Ectodermal cell (in vitro differentiated cells): Measurements from ENCODE around the gene OPA1. TPM values are rescaled to one million over a fixed set of nuclear protein-coding genes. Genes with fewer than 3 reads are reported as not detected.
A peak's percentile ranks its signal among the peaks of the same experiment; 100 is the strongest.

ENCODE experiments used
- H3K27ac ChIP-seq: 2 replicates; pipeline ENCODE4 v1.7.0; 2013; ENCODE audit warnings: mild to moderate bottlenecking, low read depth, low read length; ENCODE audit not compliant: insufficient read depth, poor library complexity, severe bottlenecking
- H3K27me3 ChIP-seq: 2 replicates; pipeline ENCODE4 v1.7.0; 2013; ENCODE audit warnings: mild to moderate bottlenecking, low read length; ENCODE audit not compliant: insufficient read depth, control insufficient read depth, poor library complexity, severe bottlenecking
- H3K36me3 ChIP-seq: one replicate; pipeline ENCODE4 v1.7.0; 2013; ENCODE audit warnings: low read length; ENCODE audit not compliant: control insufficient read depth, insufficient read depth
- H3K4me1 ChIP-seq: one replicate; pipeline ENCODE4 v1.7.0; 2013; ENCODE audit warnings: low read length; ENCODE audit not compliant: control insufficient read depth, insufficient read depth
- H3K4me3 ChIP-seq: 2 replicates; pipeline ENCODE4 v1.7.0; 2013; ENCODE audit warnings: low read depth, low read length, control low read depth; ENCODE audit not compliant: insufficient read depth
- H3K9me3 ChIP-seq: 2 replicates; pipeline ENCODE4 v1.7.0; 2013; ENCODE audit warnings: mild to moderate bottlenecking, low read length, moderate library complexity; ENCODE audit not compliant: control insufficient read depth
- WGBS, 2 experiments: methylation state at CpG; one replicate each; pipeline ENCODE4 v1.1.7; 2013; ENCODE audit warnings: missing lambda C conversion rate in 2 of 2; 5-methylcytosine and 5-hydroxymethylcytosine counted together
- polyA plus RNA-seq, 4 experiments: library from polyadenylated mRNA; stranded (reverse); fragments of 50-300 nt; gene quantifications; one replicate each; pipeline ENCODE4 v1.2.3, GENCODE V29; 2013

The OPA1 gene, protein sequence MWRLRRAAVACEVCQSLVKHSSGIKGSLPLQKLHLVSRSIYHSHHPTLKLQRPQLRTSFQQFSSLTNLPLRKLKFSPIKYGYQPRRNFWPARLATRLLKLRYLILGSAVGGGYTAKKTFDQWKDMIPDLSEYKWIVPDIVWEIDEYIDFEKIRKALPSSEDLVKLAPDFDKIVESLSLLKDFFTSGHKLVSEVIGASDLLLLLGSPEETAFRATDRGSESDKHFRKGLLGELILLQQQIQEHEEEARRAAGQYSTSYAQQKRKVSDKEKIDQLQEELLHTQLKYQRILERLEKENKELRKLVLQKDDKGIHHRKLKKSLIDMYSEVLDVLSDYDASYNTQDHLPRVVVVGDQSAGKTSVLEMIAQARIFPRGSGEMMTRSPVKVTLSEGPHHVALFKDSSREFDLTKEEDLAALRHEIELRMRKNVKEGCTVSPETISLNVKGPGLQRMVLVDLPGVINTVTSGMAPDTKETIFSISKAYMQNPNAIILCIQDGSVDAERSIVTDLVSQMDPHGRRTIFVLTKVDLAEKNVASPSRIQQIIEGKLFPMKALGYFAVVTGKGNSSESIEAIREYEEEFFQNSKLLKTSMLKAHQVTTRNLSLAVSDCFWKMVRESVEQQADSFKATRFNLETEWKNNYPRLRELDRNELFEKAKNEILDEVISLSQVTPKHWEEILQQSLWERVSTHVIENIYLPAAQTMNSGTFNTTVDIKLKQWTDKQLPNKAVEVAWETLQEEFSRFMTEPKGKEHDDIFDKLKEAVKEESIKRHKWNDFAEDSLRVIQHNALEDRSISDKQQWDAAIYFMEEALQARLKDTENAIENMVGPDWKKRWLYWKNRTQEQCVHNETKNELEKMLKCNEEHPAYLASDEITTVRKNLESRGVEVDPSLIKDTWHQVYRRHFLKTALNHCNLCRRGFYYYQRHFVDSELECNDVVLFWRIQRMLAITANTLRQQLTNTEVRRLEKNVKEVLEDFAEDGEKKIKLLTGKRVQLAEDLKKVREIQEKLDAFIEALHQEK
- polyA plus RNA-seq (2013, experiment 1 of 4), result 63.3 TPM
- polyA plus RNA-seq (2013, experiment 2 of 4), result 59.0 TPM
- polyA plus RNA-seq (2013, experiment 3 of 4), result 52.2 TPM
- 53.4 TPM for polyA plus RNA-seq (2013, experiment 4 of 4)

DNA sequence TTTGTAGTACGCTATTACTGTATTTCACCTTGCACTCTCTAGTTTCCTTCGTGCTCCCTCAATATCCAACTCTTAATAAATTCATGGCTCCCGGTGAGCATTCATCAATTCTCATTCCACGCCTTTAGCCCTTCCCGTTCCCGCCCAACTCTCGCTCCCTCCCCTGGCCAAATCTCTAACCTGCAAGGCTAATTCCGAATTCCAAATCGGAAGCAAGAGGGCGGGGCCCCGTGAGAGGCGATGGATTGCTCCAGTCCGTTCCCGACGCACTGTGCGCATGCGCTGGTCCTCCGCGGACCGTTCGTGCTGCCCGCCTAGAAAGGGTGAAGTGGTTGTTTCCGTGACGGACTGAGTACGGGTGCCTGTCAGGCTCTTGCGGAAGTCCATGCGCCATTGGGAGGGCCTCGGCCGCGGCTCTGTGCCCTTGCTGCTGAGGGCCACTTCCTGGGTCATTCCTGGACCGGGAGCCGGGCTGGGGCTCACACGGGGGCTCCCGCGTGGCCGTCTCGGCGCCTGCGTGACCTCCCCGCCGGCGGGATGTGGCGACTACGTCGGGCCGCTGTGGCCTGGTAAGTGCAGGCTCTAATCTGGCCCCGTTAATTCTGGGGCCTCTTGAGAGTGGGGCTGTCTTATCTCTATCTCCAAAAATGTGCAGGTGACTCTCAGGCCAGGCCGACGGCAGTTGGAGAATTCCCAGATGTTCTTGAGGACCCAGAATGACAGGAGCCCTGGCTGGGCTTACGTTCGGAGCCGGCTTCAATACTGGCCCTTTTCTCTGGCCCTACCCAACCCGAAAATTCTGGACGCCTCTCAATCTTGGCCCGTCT, at the start of gene OPA1:
Gene OPA1 (plus strand): TSS at position 368 of the 827 bp plus-strand sequence. CDS start 170 bp downstream, at position 538.
- Histone ChIP-seq H3K9me3 (no peaks in the 10 kb centered on the region), H3K27ac (peak within 1 kb of the TSS; percentile 79), H3K4me1 (peaks cover 5% of the 10 kb centered on the region), H3K36me3 (no peaks in the 10 kb centered on the region), H3K4me3 (peak within 1 kb of the TSS; percentile 96), H3K27me3 (no peaks in the 10 kb centered on the region)
- WGBS, 2 experiments, result 2 to 3% methylated on average over 55 of the region's 55 CpGs

- Histone ChIP-seq H3K4me1 (peaks cover 4% of the 10 kb centered on the region), H3K27me3 (no peaks in the 10 kb centered on the region), H3K36me3 (no peaks in the 10 kb centered on the region), H3K27ac (no peak overlapping the region), H3K9me3 (no peaks in the 10 kb centered on the region), H3K4me3 (no peak overlapping the region)
- WGBS, 2 experiments, result 93 to 100% methylated on average over 1 of the region's 1 CpG
Observed at GRCh38 chr3:193544289-193544688, 48.7 kb upstream of the OPA1 start.

DNA sequence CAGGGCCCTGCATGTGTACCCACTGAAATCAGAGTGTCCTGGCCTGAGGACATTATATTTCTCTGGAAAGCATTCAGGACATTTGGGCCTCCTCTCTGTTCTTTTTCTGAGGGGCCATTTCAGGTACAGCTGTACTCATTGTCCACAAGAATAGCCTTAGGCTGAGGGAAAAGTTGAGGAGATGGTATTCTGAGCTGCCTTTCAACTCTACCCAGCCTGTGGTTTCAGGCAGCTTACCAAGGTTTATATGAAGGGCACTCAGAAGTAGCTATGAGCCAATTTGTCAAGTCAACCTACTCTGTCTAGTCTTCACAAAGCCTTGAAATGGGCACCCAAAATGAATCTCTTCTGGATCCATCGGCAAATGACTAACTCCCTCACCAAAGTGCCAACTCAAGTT, 47.7 kb upstream of the OPA1 start:
- no peaks in the 10 kb centered on the region for H3K36me3 ChIP-seq
- no peak overlapping the region for H3K27ac ChIP-seq
- no peaks in the 10 kb centered on the region for H3K9me3 ChIP-seq
- 95 to 97% methylated on average over 1 of the region's 1 CpG for WGBS, 2 experiments
- H3K4me1 ChIP-seq, result peaks cover 4% of the 10 kb centered on the region
- no peaks in the 10 kb centered on the region for H3K27me3 ChIP-seq
- no peak overlapping the region for H3K4me3 ChIP-seq

- Histone ChIP-seq H3K9me3 (no peaks in the 10 kb centered on the region), H3K27ac (no peak overlapping the region), H3K27me3 (no peaks in the 10 kb centered on the region), H3K36me3 (no peaks in the 10 kb centered on the region), H3K4me1 (peaks cover 4% of the 10 kb centered on the region), H3K4me3 (no peak overlapping the region)
Observed at GRCh38 chr3:193546129-193546528, 46.9 kb upstream of the OPA1 start.

DNA sequence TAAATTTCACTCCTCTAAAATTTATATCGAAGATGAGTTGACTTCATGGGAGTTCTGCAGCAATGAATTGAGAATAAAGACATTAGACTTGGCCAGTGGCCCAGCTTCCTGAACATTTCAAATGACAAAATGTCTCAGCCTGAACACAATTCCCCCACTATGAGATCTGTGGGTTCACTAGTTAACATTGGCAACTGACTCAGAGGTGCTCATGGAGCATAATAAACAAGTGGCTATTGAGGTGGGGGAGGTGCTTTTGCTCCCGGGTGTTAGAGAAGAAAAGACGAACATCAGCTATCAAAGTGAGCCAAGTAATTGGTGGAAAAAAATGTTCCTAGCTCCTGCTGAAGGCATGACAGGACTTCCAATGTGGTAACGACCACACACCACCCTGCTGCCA, 44.6 kb upstream of the OPA1 start:
- Histone ChIP-seq H3K36me3 (no peaks in the 10 kb centered on the region), H3K27me3 (no peaks in the 10 kb centered on the region), H3K27ac (no peak overlapping the region), H3K4me1 (peaks cover 4% of the 10 kb centered on the region), H3K4me3 (no peak overlapping the region), H3K9me3 (no peaks in the 10 kb centered on the region)
- 79 to 82% methylated on average over 4 of the region's 4 CpGs for WGBS, 2 experiments

- peaks cover 10% of the 10 kb centered on the region for H3K4me1 ChIP-seq
- no peaks in the 10 kb centered on the region for H3K27me3 ChIP-seq
- H3K36me3 ChIP-seq, result no peaks in the 10 kb centered on the region
- H3K9me3 ChIP-seq, result no peaks in the 10 kb centered on the region
- no peak overlapping the region for H3K4me3 ChIP-seq
- H3K27ac ChIP-seq, result no peak overlapping the region
- 89% methylated on average over 1 of the region's 1 CpG for WGBS, 2 experiments
Observed at GRCh38 chr3:193552923-193553322, 40.1 kb upstream of the OPA1 start.

DNA sequence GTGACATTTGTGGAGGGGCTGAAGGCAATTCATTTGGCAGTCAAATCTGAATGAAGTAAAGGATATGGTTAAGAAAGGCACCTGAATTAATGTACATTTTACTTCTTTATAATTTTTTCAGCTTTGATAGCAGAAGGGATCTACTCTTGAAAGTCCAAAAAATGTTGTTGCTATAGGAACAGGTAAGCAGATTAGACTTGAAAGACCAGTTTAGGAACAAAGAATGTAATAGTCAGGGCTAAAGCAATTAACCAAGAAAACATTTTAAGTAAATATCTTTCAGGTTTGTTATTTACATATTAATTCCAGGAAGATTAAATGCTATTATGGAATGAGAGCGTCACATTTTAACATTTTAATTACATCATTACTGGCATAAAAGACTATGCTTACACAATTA, 39.4 kb upstream of the OPA1 start:
- no peak overlapping the region for H3K4me3 ChIP-seq
- WGBS, 2 experiments, result no CpG with 5 or more reads among the region's 1 CpG
- no peaks in the 10 kb centered on the region for H3K36me3 ChIP-seq
- no peaks in the 10 kb centered on the region for H3K9me3 ChIP-seq
- H3K27ac ChIP-seq, result no peak overlapping the region
- peaks cover 6% of the 10 kb centered on the region for H3K4me1 ChIP-seq
- H3K27me3 ChIP-seq, result no peaks in the 10 kb centered on the region

DNA sequence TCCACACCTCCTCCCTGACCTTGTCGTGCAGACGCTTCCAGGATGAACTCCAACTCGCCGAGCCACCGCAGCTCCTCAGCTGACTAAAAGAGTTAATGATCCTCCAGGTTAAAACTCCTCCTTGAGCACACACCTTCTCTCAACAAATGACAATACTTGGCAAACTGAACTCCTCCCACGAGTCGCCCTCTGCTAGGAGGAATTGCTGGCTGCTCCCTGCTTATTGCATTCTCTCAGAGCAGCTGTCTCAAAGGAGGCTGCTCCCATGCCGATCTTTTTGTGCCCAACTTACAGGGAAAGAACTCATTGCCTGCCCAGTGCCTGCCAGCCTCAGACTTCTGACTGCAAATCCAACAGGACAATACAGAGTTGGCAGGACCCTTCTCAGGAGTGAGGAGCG, 38.2 kb upstream of the OPA1 start, which contains the start of gene ATP13A4:
Gene ATP13A4 (minus strand): TSS at position 85 of the 400 bp plus-strand sequence. CDS start 96 bp downstream, outside the sequence.
- WGBS, 2 experiments, result 68 to 69% methylated on average over 9 of the region's 9 CpGs
- Histone ChIP-seq H3K27ac (no peak within 1 kb of the TSS), H3K27me3 (no peaks in the 10 kb centered on the region), H3K9me3 (no peaks in the 10 kb centered on the region), H3K4me3 (no peak within 1 kb of the TSS), H3K4me1 (peaks cover 6% of the 10 kb centered on the region), H3K36me3 (no peaks in the 10 kb centered on the region)

GRCh38 chr3:193556841-193557240, 36.2 kb upstream of the OPA1 start:
- H3K27ac ChIP-seq, result no peak overlapping the region
- H3K9me3 ChIP-seq, result no peaks in the 10 kb centered on the region
- WGBS, 2 experiments, result 71 to 100% methylated on average over 1 of the region's 2 CpGs
- no peaks in the 10 kb centered on the region for H3K27me3 ChIP-seq
- H3K36me3 ChIP-seq, result no peaks in the 10 kb centered on the region
- peaks cover 6% of the 10 kb centered on the region for H3K4me1 ChIP-seq
- H3K4me3 ChIP-seq, result no peak overlapping the region
